ENCODE results near the gene STAT2. TPM values are rescaled to one million over a fixed set of nuclear protein-coding genes. Genes with fewer than 3 reads are reported as not detected.
A peak's percentile ranks its signal among the peaks of the same experiment; 100 is the strongest.

Gene STAT2
- total RNA-seq, 1 experiment from 2014 or later = 50.4 TPM

DNA sequence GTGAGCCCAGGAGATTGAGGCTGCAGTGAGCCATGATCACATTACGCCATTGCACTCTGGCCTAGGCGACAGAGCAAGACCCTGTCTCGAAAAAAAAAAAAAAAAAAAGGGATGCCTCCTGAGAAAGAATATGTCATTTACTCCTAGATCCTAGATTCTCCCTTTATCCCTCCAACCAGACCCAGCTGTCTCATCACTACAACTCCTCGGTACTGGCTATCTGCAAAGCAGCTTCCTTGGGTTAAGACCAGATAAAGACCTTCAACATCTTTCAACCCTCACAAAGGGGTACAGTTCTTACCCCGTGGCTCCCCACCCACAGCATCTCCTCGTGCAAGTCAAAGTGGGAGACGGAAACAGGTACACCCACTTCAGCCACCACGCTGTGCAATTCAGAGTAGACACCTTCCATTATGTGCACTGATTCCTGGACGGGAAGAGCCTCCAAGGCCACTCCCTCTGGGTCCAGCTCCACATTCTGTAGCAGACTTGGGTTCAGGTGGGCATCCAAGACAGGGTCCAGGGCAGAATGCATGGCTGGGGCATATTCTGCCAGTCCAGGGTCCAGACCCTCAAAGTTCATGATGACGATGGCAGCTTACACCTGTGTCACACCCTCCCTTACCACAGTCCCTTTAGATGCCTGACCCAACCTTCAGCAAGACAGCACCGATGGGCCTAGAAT lies 27.3 kb downstream of the STAT2 start:
- intact Hi-C loops (cut with micrococcal nuclease; ENCODE audit: unreplicated experiment) = no loop called here
- peaks cover 3% of the 10 kb centered on the region; the same call in 1 of the 2 replicates for H3K36me3 ChIP-seq (ENCODE audit: control insufficient read depth, insufficient read depth, low read length)
- CTCF ChIA-PET = interaction anchor here (0.6 kb wide), 1 partner anchor 33 kb away, joined by 4 read pairs; no protein-coding TSS in a partner anchor
- peaks cover 15% of the 10 kb centered on the region; the same call in 1 of the 2 replicates for H3K4me1 ChIP-seq (ENCODE audit: control insufficient read depth, insufficient read depth, low read length)
- BruUV-seq (replicated peaks) = no TSS peak
- no peaks in the 10 kb centered on the region for H3K9me3 ChIP-seq (ENCODE audit: control insufficient read depth, insufficient read depth, low read depth, low read length)
- DNase-seq (ENCODE audit: low read depth, low spot score) (no peak), ATAC-seq (no peak)
- TF ChIP-seq POLR2AphosphoS5 (IDR thresholded peaks at IDR 0.05; ENCODE audit: low read depth, low read length) = no peak
- no peak for TF ChIP-seq TCF7L2 (IDR thresholded peaks at IDR 0.05; ENCODE audit: low read depth, low read length)
- TF ChIP-seq, protein P1, sequence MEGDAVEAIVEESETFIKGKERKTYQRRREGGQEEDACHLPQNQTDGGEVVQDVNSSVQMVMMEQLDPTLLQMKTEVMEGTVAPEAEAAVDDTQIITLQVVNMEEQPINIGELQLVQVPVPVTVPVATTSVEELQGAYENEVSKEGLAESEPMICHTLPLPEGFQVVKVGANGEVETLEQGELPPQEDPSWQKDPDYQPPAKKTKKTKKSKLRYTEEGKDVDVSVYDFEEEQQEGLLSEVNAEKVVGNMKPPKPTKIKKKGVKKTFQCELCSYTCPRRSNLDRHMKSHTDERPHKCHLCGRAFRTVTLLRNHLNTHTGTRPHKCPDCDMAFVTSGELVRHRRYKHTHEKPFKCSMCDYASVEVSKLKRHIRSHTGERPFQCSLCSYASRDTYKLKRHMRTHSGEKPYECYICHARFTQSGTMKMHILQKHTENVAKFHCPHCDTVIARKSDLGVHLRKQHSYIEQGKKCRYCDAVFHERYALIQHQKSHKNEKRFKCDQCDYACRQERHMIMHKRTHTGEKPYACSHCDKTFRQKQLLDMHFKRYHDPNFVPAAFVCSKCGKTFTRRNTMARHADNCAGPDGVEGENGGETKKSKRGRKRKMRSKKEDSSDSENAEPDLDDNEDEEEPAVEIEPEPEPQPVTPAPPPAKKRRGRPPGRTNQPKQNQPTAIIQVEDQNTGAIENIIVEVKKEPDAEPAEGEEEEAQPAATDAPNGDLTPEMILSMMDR (IDR thresholded peaks at IDR 0.05) = no peak
- TF ChIP-seq, protein P2, sequence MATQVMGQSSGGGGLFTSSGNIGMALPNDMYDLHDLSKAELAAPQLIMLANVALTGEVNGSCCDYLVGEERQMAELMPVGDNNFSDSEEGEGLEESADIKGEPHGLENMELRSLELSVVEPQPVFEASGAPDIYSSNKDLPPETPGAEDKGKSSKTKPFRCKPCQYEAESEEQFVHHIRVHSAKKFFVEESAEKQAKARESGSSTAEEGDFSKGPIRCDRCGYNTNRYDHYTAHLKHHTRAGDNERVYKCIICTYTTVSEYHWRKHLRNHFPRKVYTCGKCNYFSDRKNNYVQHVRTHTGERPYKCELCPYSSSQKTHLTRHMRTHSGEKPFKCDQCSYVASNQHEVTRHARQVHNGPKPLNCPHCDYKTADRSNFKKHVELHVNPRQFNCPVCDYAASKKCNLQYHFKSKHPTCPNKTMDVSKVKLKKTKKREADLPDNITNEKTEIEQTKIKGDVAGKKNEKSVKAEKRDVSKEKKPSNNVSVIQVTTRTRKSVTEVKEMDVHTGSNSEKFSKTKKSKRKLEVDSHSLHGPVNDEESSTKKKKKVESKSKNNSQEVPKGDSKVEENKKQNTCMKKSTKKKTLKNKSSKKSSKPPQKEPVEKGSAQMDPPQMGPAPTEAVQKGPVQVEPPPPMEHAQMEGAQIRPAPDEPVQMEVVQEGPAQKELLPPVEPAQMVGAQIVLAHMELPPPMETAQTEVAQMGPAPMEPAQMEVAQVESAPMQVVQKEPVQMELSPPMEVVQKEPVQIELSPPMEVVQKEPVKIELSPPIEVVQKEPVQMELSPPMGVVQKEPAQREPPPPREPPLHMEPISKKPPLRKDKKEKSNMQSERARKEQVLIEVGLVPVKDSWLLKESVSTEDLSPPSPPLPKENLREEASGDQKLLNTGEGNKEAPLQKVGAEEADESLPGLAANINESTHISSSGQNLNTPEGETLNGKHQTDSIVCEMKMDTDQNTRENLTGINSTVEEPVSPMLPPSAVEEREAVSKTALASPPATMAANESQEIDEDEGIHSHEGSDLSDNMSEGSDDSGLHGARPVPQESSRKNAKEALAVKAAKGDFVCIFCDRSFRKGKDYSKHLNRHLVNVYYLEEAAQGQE (IDR thresholded peaks at IDR 0.05; ENCODE audit: insufficient read depth in 1 of 2, low read depth in 2 of 2, low read length in 1 of 2) = no peak
- no peak for TF ChIP-seq SIN3A (IDR thresholded peaks at IDR 0.05; ENCODE audit: borderline replicate concordance, insufficient read depth, low read depth, low read length)
- peak overlapping the region; percentile 76 to 83 for H3K4me3 ChIP-seq (ENCODE audit: low read depth in 2 of 2, low read length in 2 of 2)
- H3K27me3 ChIP-seq (ENCODE audit: control insufficient read depth, insufficient read depth, low read length) = no peaks in the 10 kb centered on the region
- in situ Hi-C loops (cut with HindIII; ENCODE audit: low pct_unique_long_range_greater_than_20kb, low sequenced_read_pairs) = no loop called here
- H3K27ac ChIP-seq (ENCODE audit: low read length) = peak overlapping the region; percentile 99
- POLR2A ChIA-PET = interaction anchor here (0.6 to 0.9 kb wide), 3 partner anchors 17 to 102 kb away, joined by 4 to 6 read pairs (median 5); no protein-coding TSS in a partner anchor

DNA sequence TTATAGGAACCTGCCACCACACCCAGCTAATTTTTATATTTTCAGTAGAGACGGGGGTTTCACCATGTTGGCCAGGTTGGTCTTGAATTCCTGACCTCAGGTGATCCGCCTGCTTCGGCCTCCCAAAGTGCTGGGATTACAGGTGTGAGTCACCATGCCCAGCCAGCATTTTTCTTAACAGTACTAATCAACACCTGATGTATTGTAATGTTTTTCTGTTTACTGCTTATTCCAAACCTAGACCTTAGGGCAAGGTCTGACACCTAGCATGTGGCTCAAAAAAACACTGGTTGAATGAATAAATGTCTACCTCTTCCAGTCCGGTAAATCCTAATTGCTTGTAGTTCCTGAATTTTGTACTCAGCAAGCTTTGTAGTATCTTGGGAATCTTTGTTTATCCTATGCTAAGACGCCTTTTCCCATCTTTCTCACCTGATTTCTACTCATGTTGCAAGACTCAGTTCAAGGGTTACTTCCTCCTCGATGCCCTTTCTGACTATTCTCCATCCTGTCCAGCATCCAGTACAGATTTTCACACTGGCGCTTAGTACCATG lies 28.9 kb downstream of the STAT2 start:
- intact Hi-C loops (cut with micrococcal nuclease; ENCODE audit: unreplicated experiment) (no loop called here), in situ Hi-C loops (cut with HindIII; ENCODE audit: low pct_unique_long_range_greater_than_20kb, low sequenced_read_pairs) (no loop called here)
- H3K9me3 ChIP-seq (ENCODE audit: control insufficient read depth, insufficient read depth, low read depth, low read length) = no peaks in the 10 kb centered on the region
- H3K27ac ChIP-seq (ENCODE audit: low read length) = no peak overlapping the region
- no TSS peak for BruUV-seq (replicated peaks)
- POLR2A ChIA-PET = no interaction called here
- peaks cover 15% of the 10 kb centered on the region; the same call in 1 of the 2 replicates for H3K4me1 ChIP-seq (ENCODE audit: control insufficient read depth, insufficient read depth, low read length)
- H3K36me3 ChIP-seq (ENCODE audit: control insufficient read depth, insufficient read depth, low read length) = peaks cover 3% of the 10 kb centered on the region; the same call in 1 of the 2 replicates
- H3K27me3 ChIP-seq (ENCODE audit: control insufficient read depth, insufficient read depth, low read length) = no peaks in the 10 kb centered on the region
- CTCF ChIA-PET = no interaction called here
- TF ChIP-seq, protein P2 (IDR thresholded peaks at IDR 0.05; ENCODE audit: insufficient read depth in 1 of 2, low read depth in 2 of 2, low read length in 1 of 2) = no peak
- no peak for TF ChIP-seq SIN3A (IDR thresholded peaks at IDR 0.05; ENCODE audit: borderline replicate concordance, insufficient read depth, low read depth, low read length)
- TF ChIP-seq, protein P1 (IDR thresholded peaks at IDR 0.05) = no peak
- no peak for TF ChIP-seq POLR2AphosphoS5 (IDR thresholded peaks at IDR 0.05; ENCODE audit: low read depth, low read length)
- TF ChIP-seq TCF7L2 (IDR thresholded peaks at IDR 0.05; ENCODE audit: low read depth, low read length) = no peak
- DNase-seq (ENCODE audit: low read depth, low spot score) (no peak), ATAC-seq (no peak)
- H3K4me3 ChIP-seq (ENCODE audit: low read depth in 2 of 2, low read length in 2 of 2) = no peak overlapping the region
